Tibial nerve (tissue), 4 donors: ENCODE results near the gene MEF2C.

Source experiments
- EP300 ChIP-seq, 2 donors: sonication (generic); formaldehyde crosslinking; IDR thresholded peaks; one replicate each; pipeline ENCODE4 v1.6.1; 2017; ENCODE audit warnings: antibody characterized with exemption in 2 of 2, mild to moderate bottlenecking in 1 of 2
- TF ChIP-seq, protein P1 (sequence below), 5 experiments: fragments of 200-600 bp in 3 of 5; fragments of 450-650 bp in 2 of 5; sonication (generic) in 3 of 5; IDR thresholded peaks; one replicate each; pipeline ENCODE4 v1.5.1; 2016 to 2019; ENCODE audit warnings: antibody characterized with exemption in 5 of 5, mild to moderate bottlenecking in 3 of 5, moderate library complexity in 2 of 5

- TF ChIP-seq, protein P1, sequence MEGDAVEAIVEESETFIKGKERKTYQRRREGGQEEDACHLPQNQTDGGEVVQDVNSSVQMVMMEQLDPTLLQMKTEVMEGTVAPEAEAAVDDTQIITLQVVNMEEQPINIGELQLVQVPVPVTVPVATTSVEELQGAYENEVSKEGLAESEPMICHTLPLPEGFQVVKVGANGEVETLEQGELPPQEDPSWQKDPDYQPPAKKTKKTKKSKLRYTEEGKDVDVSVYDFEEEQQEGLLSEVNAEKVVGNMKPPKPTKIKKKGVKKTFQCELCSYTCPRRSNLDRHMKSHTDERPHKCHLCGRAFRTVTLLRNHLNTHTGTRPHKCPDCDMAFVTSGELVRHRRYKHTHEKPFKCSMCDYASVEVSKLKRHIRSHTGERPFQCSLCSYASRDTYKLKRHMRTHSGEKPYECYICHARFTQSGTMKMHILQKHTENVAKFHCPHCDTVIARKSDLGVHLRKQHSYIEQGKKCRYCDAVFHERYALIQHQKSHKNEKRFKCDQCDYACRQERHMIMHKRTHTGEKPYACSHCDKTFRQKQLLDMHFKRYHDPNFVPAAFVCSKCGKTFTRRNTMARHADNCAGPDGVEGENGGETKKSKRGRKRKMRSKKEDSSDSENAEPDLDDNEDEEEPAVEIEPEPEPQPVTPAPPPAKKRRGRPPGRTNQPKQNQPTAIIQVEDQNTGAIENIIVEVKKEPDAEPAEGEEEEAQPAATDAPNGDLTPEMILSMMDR (IDR thresholded peaks at IDR 0.05), result no peak
- TF ChIP-seq EP300 (IDR thresholded peaks at IDR 0.05), result no peak
Observed at GRCh38 chr5:88816195-88816594, 66.8 kb downstream of the MEF2C start.
